Neuron (in vitro differentiated cells): Measurements from ENCODE around the gene GRB10.

Experiments
- H2AFZ ChIP-seq: one replicate; pipeline ENCODE4 v1.6.1; 2013; ENCODE audit warnings: low read depth, mild to moderate bottlenecking, inconsistent platforms, low read length, moderate library complexity
- H3K27me3 ChIP-seq: one replicate; pipeline ENCODE4 v1.6.1; 2013; ENCODE audit warnings: low read length; ENCODE audit not compliant: insufficient read depth
- H3K36me3 ChIP-seq: one replicate; pipeline ENCODE4 v1.6.1; 2013; ENCODE audit warnings: low read length; ENCODE audit not compliant: insufficient read depth
- H3K4me1 ChIP-seq: one replicate; pipeline ENCODE4 v1.6.1; 2013; ENCODE audit warnings: low read length; ENCODE audit not compliant: insufficient read depth
- H3K4me3 ChIP-seq: 2 replicates; pipeline ENCODE4 v1.5.1; 2013; ENCODE audit warnings: mild to moderate bottlenecking, low read length, moderate library complexity
- H3K9me3 ChIP-seq: one replicate; pipeline ENCODE4 v1.6.1; 2013; ENCODE audit warnings: low read length

The GRB10 gene

DNA sequence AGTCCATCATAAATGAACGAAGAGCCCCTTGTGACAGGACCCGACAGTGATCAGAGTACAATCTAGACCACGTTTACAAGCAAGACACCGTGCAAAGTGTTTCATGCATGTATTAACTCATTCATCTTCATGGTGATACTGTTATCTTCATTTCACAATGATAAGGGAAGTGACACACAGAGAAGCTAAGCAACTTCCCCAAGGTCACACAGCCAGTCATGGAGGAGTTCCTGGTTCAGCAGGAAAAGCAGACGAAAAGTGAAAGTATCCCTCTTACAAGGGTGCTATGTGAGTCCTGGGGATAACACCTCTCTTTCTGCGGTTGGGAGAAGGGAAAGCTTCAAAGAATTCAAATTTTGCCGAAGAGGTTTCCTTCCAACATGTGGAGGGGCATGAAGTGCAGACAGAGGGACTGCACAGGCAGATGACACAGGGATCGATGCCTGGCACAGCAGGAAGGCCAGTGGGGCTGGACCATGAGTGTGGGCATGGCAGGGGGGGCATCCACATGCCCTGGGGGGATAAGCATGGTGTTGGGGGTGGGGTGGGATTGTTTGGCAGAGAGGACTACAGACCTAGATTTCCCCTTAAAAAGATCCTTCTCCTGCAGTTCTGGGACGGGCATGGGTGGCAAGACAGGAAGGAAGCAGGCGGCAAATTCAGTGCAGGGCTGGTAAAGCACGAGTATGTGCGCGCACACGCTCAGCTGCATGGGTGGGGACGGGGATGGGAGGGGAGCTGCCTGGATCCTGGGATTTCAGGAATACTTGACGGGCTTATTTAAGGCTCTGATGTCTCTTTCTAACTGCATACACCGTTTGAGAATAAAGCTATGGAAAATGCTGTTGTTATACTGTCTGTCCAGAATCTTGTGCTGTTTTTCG lies 184.0 kb downstream of the GRB10 start:
- no peaks in the 10 kb centered on the region for H3K4me1 ChIP-seq
- no peak overlapping the region for H2AFZ ChIP-seq
- no peaks in the 10 kb centered on the region for H3K27me3 ChIP-seq
- H3K9me3 ChIP-seq: no peaks in the 10 kb centered on the region
- no peak overlapping the region for H3K4me3 ChIP-seq
- H3K36me3 ChIP-seq: peaks cover 56% of the 10 kb centered on the region

DNA sequence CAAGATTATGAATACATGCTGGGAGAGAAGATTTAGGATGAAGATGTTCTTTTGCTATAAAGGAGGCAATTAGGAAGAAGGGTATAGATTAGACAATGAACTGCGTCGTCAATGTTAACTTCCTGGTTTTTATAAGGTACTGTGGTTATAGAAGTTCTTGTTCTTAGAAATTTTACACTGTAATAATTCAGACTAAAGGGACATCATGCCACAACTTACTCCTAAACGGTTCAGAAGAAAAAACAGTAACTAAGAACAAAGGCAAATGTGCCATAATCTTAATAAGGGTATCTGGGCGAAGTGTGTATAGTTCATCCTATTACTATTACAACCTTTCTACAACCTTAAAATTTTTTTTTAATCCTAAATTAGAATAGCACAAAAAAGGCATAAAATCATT lies 186.2 kb downstream of the GRB10 start:
- Histone ChIP-seq H3K27me3 (no peaks in the 10 kb centered on the region), H3K4me3 (no peak overlapping the region), H2AFZ (no peak overlapping the region), H3K9me3 (peaks cover 3% of the 10 kb centered on the region), H3K36me3 (peaks cover 56% of the 10 kb centered on the region), H3K4me1 (no peaks in the 10 kb centered on the region)

DNA sequence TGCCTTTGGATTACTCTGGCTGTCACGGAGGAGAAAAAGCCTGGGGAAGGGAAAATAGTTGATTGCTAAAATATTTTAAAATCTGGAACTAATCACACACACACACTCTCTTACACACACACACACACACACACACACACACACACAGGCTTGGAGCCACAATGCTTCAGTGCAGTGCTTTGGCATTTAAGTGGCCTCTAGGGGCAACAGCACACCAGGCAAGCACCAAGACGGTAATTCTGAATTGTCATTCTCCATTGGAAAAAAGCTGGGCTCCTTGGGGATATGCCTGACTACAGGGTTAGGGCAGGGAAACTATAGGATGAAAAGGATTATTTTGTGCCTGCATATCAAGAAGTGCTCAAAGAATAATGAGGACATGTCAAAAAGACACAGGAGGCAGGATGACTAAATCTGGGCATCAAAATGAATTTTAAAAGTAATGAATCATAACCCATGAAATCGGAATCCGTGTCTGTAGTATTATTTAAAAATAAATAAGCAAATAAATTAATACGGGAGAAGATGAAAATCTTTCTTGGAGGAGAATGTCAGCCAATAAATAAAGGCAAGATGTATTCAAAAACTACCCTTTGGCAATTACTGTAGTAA lies 187.1 kb downstream of the GRB10 start:
- H3K36me3 ChIP-seq: peaks cover 48% of the 10 kb centered on the region
- no peak overlapping the region for H2AFZ ChIP-seq
- H3K27me3 ChIP-seq: no peaks in the 10 kb centered on the region
- H3K9me3 ChIP-seq: peaks cover 3% of the 10 kb centered on the region
- no peak overlapping the region for H3K4me3 ChIP-seq
- no peaks in the 10 kb centered on the region for H3K4me1 ChIP-seq

DNA sequence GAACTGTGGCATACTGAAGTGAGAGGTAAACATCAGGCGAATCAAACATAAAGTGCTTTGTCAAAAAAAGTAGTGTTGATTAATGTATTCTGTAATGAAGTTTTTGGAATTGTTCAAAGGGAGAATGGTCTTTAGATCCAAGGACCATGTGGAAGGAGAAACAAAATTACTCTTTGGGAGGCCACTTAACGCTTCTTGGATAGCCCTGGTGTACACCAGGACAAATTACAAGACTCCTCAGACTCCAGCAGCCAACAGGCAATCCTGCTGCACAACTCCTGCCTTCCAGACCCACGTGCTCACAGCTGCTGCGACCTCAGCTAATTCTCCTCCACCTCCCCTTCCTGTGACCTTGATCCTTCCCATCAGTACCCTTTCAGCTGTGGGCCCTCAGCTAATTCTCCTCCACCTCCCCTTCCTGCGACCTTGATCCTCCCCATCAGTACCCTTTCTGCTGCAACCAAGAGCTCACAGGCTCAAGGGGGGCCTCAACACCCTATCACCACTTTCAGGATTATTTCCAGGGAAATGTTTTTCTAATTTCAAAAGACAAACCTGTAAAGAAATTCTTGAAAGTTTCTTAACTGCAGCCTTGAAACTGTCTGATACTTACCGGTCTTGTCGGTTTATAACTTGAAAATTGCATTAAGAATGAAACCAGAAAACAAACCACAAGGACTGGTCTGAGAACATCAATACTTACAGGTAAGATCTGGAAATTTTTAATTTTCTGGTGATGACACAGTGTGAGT lies 187.8 kb downstream of the GRB10 start:
- Histone ChIP-seq H3K27me3 (no peaks in the 10 kb centered on the region), H3K9me3 (peaks cover 3% of the 10 kb centered on the region), H3K4me1 (no peaks in the 10 kb centered on the region), H3K36me3 (peaks cover 44% of the 10 kb centered on the region), H3K4me3 (no peak overlapping the region), H2AFZ (no peak overlapping the region)

DNA sequence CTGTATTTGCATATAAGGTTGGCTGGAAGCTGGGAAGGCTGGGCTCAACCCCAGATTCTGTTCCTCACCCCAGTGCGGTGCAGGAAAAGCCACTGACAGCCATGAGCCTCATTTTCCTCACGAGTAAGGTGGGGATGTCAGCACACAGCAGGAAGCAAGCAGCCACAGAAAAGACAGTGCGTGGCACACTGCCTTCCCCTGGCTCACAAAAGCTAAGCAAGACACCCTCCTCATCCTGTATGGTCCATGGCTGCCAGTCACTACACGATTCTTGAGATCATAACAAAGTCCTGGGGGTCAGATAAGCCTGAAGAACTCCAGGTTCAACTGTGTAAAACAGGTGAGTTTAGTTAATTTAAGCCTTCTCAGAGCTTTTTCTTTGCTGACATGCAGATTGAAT lies 188.6 kb downstream of the GRB10 start:
- Histone ChIP-seq H3K36me3 (peaks cover 44% of the 10 kb centered on the region), H3K9me3 (peaks cover 3% of the 10 kb centered on the region), H3K27me3 (no peaks in the 10 kb centered on the region)

DNA sequence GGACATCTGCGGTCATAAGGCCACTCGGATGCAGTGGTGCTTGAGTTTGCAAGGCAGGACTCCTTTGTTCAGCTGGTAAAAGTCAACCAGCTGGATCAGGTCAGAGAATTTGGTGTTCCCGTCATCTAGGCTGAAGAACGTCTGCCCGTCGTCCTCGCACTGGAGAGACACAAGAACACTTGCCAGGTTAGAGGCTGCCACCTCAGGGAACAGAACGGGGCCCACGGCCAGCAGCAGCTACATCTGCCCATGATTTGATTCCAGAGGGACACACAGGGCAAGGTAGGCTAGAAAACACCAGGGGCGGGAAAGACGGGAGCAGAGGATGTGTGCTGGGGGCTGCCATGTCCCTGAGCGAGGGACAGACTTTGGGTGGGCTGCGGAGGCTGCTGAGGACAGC lies 189.8 kb downstream of the GRB10 start:
- no peak overlapping the region for H2AFZ ChIP-seq
- H3K9me3 ChIP-seq: peaks cover 3% of the 10 kb centered on the region
- no peaks in the 10 kb centered on the region for H3K4me1 ChIP-seq
- no peak overlapping the region for H3K4me3 ChIP-seq
- no peaks in the 10 kb centered on the region for H3K27me3 ChIP-seq
- peaks cover 34% of the 10 kb centered on the region for H3K36me3 ChIP-seq

More for the DNA sequence above, 188.6 kb downstream of the GRB10 start:
- H3K4me3 ChIP-seq: no peak overlapping the region
- no peaks in the 10 kb centered on the region for H3K4me1 ChIP-seq
- no peak overlapping the region for H2AFZ ChIP-seq

DNA sequence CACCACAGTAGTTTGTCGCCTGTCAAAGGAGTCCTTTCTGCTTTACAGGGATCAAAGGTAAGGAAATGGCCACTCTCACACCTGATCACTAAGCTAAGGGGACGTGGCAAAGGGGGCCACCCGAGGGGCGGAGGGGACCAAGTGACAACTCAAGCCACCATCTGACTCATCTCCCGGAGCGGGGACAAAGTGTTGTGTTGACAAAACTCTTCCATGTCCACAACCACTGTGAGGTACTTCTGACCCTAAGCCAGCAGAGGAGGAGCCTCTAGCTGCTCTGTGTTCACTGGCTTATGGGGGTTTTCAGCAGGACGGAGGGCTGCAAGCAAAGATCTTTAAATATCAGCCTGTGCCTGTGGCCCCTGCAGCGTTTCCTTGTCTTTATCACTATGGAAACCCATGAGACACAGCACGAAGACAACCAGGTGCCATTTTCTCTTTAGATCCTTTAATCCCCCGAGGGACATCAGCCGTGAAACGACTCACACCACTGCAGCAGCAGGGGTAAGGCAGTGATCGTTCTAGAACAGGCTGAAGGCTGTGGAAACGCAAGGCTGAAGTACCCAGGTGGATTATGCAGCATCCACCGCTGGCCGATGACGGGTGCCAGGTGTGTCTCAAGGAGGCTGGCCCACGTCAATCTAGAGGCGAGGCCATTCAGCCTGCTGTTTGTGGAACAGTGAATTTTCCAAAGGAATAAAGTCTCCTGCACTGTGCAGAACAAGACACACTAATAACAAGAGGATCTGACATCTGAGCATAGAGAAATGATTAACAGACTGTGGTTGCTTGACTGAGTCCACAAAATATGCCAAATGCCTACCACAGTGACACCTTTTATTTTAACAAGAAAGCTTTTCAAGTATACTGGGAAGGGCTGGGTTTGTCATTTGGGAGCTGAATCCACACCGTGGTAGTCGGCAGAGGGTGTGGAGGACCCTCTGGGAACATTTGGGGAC lies 190.9 kb downstream of the GRB10 start:
- no peaks in the 10 kb centered on the region for H3K27me3 ChIP-seq
- H3K4me1 ChIP-seq: no peaks in the 10 kb centered on the region
- peaks cover 3% of the 10 kb centered on the region for H3K9me3 ChIP-seq
- H3K36me3 ChIP-seq: peaks cover 31% of the 10 kb centered on the region
- H3K4me3 ChIP-seq: no peak overlapping the region
- no peak overlapping the region for H2AFZ ChIP-seq

DNA sequence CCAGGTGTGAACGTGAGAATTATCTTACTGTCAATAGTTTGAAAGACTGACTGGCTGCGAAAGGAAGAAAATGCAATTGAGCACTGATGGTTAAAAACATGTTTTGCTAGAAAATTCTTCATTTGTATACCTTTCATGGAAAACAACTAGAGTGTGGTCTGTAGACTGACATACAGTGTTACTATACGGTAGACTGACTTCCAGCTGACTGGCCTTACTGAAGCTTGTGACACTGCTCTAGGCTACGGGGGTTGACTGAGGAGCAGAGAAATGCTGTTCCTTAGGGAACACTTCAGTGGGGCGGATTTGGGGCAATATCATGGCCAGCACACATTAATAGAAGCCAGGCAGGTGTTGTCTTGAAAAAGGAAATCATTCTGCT lies 191.6 kb downstream of the GRB10 start:
- H3K4me3 ChIP-seq: no peak overlapping the region
- H3K9me3 ChIP-seq: peaks cover 3% of the 10 kb centered on the region
- H3K4me1 ChIP-seq: no peaks in the 10 kb centered on the region
- H3K27me3 ChIP-seq: no peaks in the 10 kb centered on the region
- peaks cover 27% of the 10 kb centered on the region for H3K36me3 ChIP-seq
- no peak overlapping the region for H2AFZ ChIP-seq

DNA sequence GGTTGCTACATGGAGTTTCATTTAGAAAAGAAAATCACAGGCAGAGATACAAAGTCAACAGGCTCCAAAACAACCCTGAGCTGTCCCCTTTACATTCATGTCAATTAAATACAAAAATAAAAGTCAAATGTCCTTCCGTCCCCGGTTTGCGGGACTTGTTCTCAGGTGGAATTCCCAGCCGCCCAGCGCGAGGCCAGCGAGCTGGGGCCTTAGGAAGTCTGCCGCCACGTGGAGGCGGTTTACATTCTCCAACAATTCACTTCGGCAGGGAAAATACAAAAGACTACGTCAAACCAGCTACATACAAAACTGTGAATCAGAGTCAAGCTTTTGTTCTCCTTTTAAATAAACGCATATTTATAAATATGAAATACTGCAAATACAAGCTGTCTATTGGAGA lies 192.2 kb downstream of the GRB10 start:
- Histone ChIP-seq H3K27me3 (no peaks in the 10 kb centered on the region), H3K4me1 (no peaks in the 10 kb centered on the region), H3K4me3 (no peak overlapping the region), H3K9me3 (peaks cover 3% of the 10 kb centered on the region), H3K36me3 (peaks cover 25% of the 10 kb centered on the region), H2AFZ (no peak overlapping the region)

DNA sequence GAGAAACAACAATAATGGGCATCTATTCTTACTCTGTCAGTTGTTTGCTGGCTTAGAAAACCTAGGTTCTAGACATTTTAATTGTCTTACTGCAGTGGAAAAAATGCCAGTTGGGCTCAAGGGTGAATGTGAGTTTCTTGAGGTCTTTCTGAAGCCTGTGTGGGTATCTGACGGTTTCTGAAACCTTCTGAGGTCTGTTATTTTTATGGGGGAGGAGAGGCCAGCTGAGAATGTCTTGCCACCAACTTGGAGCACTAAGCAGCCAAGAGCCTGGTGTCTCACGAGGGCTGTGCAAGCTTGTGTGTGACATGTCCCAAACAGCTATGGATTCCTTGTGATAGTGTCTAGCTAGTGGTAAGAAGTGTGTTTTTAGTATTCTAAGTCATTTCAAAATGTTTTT lies 193.3 kb downstream of the GRB10 start:
- Histone ChIP-seq H2AFZ (no peak overlapping the region), H3K9me3 (peaks cover 7% of the 10 kb centered on the region), H3K27me3 (no peaks in the 10 kb centered on the region), H3K36me3 (peaks cover 17% of the 10 kb centered on the region), H3K4me1 (no peaks in the 10 kb centered on the region), H3K4me3 (no peak overlapping the region)

DNA sequence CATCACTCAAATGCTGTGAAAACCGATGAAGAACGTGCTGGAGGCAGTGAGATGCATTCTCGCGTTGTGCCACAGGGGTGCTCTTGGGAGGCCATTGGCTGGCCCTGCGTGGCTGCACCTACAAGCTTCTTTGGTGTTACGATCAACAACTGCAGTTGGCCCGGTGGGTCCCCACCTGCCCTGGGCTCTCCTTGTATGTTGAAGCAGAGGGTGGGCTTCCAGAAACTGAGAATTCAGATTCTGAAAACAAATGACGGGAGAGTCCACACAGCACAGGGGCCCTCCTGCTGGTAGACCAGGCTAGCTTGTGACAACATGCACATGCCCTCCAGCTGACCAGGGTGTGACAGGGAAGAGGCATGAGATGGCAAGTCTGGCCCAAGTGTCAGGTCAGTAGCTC lies 193.8 kb downstream of the GRB10 start:
- H3K9me3 ChIP-seq: peaks cover 8% of the 10 kb centered on the region
- no peak overlapping the region for H3K4me3 ChIP-seq
- no peaks in the 10 kb centered on the region for H3K27me3 ChIP-seq
- peaks cover 17% of the 10 kb centered on the region for H3K36me3 ChIP-seq
- H2AFZ ChIP-seq: no peak overlapping the region
- H3K4me1 ChIP-seq: no peaks in the 10 kb centered on the region

DNA sequence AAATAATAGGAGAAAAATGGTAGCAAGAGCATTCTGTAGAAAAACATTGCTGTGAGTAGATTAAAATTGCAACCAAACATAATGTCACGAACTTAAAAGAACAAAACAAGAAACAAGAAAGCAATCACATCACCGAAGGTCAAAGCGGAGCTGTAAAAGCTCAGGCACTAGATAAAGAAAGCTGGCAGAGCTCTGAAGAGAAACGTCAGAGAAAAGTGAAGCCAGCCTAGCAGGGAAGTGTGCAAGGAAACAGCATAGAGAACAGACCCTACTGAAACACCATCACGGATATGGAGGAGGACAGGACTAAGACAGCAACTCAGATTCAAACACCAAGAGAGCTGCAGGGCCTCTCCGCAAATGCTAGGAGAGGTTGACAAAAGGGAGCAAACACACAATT lies 195.0 kb downstream of the GRB10 start:
- H3K4me3 ChIP-seq: no peak overlapping the region
- no peaks in the 10 kb centered on the region for H3K27me3 ChIP-seq
- peaks cover 8% of the 10 kb centered on the region for H3K9me3 ChIP-seq
- peaks cover 12% of the 10 kb centered on the region for H3K36me3 ChIP-seq
- no peak overlapping the region for H2AFZ ChIP-seq
- H3K4me1 ChIP-seq: no peaks in the 10 kb centered on the region
